HepG2 (cell line): ENCODE results near the gene RAD23A. TPM values are rescaled to one million over a fixed set of nuclear protein-coding genes. Genes with fewer than 3 reads are reported as not detected.
A peak's percentile ranks its signal among the peaks of the same experiment; 100 is the strongest.

Experiments used
- CENPT ChIP-seq: sonication (generic); formaldehyde crosslinking; IDR thresholded peaks from 2 replicates; pipeline ENCODE4 v1.8.0; 2022; ENCODE audit warnings: low read depth, mild to moderate bottlenecking, moderate library complexity, missing genetic modification reagents
- HNF4G ChIP-seq, 2 experiments: sonication (generic) in 1 of 2; formaldehyde crosslinking in 1 of 2; IDR thresholded peaks; 2 replicates each; pipeline versions ENCODE4 v1.4.0 to v1.6.1; 2011 to 2020; ENCODE audit warnings: borderline replicate concordance in 2 of 2, low read depth in 2 of 2, mild to moderate bottlenecking in 2 of 2, low read length in 1 of 2, missing genetic modification reagents in 1 of 2, moderate library complexity in 1 of 2
- HNRNPL ChIP-seq: fragments of 200-400 bp; formaldehyde crosslinking; IDR thresholded peaks from 2 replicates; pipeline ENCODE4 v1.6.1; 2017; ENCODE audit warnings: mild to moderate bottlenecking, low read depth, low read length
- PAX8 ChIP-seq: sonication (generic); formaldehyde crosslinking; IDR thresholded peaks from 2 replicates; pipeline ENCODE4 v1.8.0; 2022; ENCODE audit warnings: mild to moderate bottlenecking, missing genetic modification reagents, borderline replicate concordance
- SRSF4 ChIP-seq: fragments of 200-400 bp; formaldehyde crosslinking; IDR thresholded peaks from one replicate; pipeline ENCODE4 v1.6.1; 2018; ENCODE audit warnings: mild to moderate bottlenecking, low read depth, low read length, moderate library complexity; ENCODE audit not compliant: poor library complexity, severe bottlenecking
- ZNF20 ChIP-seq: sonication (generic); formaldehyde crosslinking; IDR thresholded peaks from 2 replicates; pipeline ENCODE4 v1.4.0; 2020; ENCODE audit warnings: mild to moderate bottlenecking, moderate library complexity, missing genetic modification reagents
- ZNF7 ChIP-seq: IDR thresholded peaks from 2 replicates; pipeline ENCODE4 v1.6.1; 2016; ENCODE audit warnings: missing biosample characterization, missing genetic modification reagents
- ZNF782 ChIP-seq: sonication (generic); formaldehyde crosslinking; IDR thresholded peaks from 2 replicates; pipeline ENCODE4 v1.4.0; 2020; ENCODE audit warnings: missing genetic modification reagents, mild to moderate bottlenecking, borderline replicate concordance
- ZNF792 ChIP-seq: IDR thresholded peaks from 2 replicates; pipeline ENCODE4 v1.6.1; 2016
- polyA plus RNA-seq, 8 experiments: library from polyadenylated mRNA; depleted of rRNA in 3 of 8; stranded (reverse) in 7 of 8; unstranded in 1 of 8; fragments of >200 nt; fragmentation: Illumina TruSeq in 4 of 8; extraction: Trizol in 4 of 8; gene quantifications; 2 replicates each; pipeline versions ENCODE4 v1.2.1 to v1.2.3, GENCODE V29; 2011 to 2016; ENCODE audit warnings: low read depth in 4 of 8, missing spikeins in 1 of 8, mixed read lengths in 1 of 8; ENCODE audit not compliant: insufficient read depth in 1 of 8
- total RNA-seq, 5 experiments: library from RNA; depleted of rRNA; stranded (reverse); fragments of >200 nt; fragmentation: Illumina TruSeq; extraction: Trizol; gene quantifications; 2 replicates each; pipeline ENCODE4 v1.2.3, GENCODE V29; 2016; ENCODE audit warnings: low read depth in 1 of 5
- TF ChIP-seq, protein P1 (sequence below): sonication (generic); formaldehyde crosslinking; IDR thresholded peaks from 2 replicates; pipeline ENCODE4 v1.5.0; 2020; ENCODE audit warnings: missing genetic modification reagents
- TF ChIP-seq, protein P2 (sequence below), 2 experiments: IDR thresholded peaks; 2 replicates each; pipeline ENCODE4 v1.6.1; 2011 to 2012; ENCODE audit warnings: low read length in 2 of 2, borderline replicate concordance in 1 of 2, low read depth in 1 of 2, mild to moderate bottlenecking in 1 of 2, moderate library complexity in 1 of 2
- TF ChIP-seq, protein P3 (sequence below): sonication (generic); formaldehyde crosslinking; IDR thresholded peaks from 2 replicates; pipeline ENCODE4 v1.4.0; 2020; ENCODE audit warnings: mild to moderate bottlenecking, missing genetic modification reagents
- TF ChIP-seq, protein P4 (sequence below): sonication (generic); formaldehyde crosslinking; IDR thresholded peaks from 2 replicates; pipeline ENCODE4 v1.4.0; 2020; ENCODE audit warnings: mild to moderate bottlenecking, missing genetic modification reagents

RAD23A gene
- total and polyA plus RNA-seq, 2 of the 13 experiments (the other 11 are each of a cell fraction or from before 2014, with no cell fraction given), result 42.5 to 54.2 TPM

DNA sequence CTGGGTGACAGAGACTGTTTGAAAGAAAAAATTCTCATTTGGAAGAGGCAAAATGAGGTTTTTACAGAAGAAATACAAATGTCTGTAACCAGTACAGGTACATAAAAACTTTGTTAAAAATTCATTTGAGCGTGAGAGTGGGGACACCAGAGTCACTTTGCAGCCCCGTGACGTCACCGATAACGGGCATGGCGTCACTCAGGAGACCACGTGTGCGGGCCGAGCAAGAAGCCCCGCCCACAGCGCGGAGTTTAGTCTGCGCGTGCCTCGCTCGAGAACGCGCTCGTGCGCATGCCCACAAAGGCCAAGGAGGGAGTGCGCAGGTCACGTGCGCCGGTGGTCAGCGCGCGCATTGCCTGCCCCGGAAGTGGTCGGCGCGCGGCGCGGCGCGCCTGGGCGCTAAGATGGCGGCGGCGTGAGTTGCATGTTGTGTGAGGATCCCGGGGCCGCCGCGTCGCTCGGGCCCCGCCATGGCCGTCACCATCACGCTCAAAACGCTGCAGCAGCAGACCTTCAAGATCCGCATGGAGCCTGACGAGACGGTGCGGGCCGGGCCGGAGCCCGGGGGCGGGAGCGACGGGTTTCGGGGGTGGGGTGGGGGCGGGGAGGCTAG, at the start of gene RAD23A (continued):
- TF ChIP-seq HNF4G (IDR thresholded peaks at IDR 0.05; ENCODE audit: borderline replicate concordance, low read depth, low read length), result 0 out of 2 replicates have a peak, but pooled peaks have one; percentile 29
- peak; percentile 65 for TF ChIP-seq HNF4G (CRISPR knock-in tag; IDR thresholded peaks at IDR 0.05; ENCODE audit: borderline replicate concordance, low read depth)
- TF ChIP-seq, protein P1, sequence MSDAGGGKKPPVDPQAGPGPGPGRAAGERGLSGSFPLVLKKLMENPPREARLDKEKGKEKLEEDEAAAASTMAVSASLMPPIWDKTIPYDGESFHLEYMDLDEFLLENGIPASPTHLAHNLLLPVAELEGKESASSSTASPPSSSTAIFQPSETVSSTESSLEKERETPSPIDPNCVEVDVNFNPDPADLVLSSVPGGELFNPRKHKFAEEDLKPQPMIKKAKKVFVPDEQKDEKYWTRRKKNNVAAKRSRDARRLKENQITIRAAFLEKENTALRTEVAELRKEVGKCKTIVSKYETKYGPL (CRISPR knock-in tag), result peak; percentile 71; the same call in 1 of the 2 replicates
- 0 out of 2 replicates have a peak, but pooled peaks have one; percentile 31 for TF ChIP-seq ZNF20 (CRISPR knock-in tag)
- TF ChIP-seq, protein P2, sequence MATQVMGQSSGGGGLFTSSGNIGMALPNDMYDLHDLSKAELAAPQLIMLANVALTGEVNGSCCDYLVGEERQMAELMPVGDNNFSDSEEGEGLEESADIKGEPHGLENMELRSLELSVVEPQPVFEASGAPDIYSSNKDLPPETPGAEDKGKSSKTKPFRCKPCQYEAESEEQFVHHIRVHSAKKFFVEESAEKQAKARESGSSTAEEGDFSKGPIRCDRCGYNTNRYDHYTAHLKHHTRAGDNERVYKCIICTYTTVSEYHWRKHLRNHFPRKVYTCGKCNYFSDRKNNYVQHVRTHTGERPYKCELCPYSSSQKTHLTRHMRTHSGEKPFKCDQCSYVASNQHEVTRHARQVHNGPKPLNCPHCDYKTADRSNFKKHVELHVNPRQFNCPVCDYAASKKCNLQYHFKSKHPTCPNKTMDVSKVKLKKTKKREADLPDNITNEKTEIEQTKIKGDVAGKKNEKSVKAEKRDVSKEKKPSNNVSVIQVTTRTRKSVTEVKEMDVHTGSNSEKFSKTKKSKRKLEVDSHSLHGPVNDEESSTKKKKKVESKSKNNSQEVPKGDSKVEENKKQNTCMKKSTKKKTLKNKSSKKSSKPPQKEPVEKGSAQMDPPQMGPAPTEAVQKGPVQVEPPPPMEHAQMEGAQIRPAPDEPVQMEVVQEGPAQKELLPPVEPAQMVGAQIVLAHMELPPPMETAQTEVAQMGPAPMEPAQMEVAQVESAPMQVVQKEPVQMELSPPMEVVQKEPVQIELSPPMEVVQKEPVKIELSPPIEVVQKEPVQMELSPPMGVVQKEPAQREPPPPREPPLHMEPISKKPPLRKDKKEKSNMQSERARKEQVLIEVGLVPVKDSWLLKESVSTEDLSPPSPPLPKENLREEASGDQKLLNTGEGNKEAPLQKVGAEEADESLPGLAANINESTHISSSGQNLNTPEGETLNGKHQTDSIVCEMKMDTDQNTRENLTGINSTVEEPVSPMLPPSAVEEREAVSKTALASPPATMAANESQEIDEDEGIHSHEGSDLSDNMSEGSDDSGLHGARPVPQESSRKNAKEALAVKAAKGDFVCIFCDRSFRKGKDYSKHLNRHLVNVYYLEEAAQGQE (IDR thresholded peaks at IDR 0.05; ENCODE audit: borderline replicate concordance in 1 of 2, low read depth in 1 of 2, low read length in 2 of 2), result peak in 1 of 2 experiments; percentile 71; a peak in 1 of 4 replicates
- TF ChIP-seq, protein P3, sequence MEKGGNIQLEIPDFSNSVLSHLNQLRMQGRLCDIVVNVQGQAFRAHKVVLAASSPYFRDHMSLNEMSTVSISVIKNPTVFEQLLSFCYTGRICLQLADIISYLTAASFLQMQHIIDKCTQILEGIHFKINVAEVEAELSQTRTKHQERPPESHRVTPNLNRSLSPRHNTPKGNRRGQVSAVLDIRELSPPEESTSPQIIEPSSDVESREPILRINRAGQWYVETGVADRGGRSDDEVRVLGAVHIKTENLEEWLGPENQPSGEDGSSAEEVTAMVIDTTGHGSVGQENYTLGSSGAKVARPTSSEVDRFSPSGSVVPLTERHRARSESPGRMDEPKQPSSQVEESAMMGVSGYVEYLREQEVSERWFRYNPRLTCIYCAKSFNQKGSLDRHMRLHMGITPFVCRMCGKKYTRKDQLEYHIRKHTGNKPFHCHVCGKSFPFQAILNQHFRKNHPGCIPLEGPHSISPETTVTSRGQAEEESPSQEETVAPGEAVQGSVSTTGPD (CRISPR knock-in tag), result no peak
- 0 out of 2 replicates have a peak, but pooled peaks have one; percentile 8 for TF ChIP-seq HNRNPL
- no peak for TF ChIP-seq ZNF782 (CRISPR knock-in tag)
- no peak for TF ChIP-seq ZNF7 (CRISPR knock-in tag)
- no peak for TF ChIP-seq CENPT
- TF ChIP-seq, protein P4, sequence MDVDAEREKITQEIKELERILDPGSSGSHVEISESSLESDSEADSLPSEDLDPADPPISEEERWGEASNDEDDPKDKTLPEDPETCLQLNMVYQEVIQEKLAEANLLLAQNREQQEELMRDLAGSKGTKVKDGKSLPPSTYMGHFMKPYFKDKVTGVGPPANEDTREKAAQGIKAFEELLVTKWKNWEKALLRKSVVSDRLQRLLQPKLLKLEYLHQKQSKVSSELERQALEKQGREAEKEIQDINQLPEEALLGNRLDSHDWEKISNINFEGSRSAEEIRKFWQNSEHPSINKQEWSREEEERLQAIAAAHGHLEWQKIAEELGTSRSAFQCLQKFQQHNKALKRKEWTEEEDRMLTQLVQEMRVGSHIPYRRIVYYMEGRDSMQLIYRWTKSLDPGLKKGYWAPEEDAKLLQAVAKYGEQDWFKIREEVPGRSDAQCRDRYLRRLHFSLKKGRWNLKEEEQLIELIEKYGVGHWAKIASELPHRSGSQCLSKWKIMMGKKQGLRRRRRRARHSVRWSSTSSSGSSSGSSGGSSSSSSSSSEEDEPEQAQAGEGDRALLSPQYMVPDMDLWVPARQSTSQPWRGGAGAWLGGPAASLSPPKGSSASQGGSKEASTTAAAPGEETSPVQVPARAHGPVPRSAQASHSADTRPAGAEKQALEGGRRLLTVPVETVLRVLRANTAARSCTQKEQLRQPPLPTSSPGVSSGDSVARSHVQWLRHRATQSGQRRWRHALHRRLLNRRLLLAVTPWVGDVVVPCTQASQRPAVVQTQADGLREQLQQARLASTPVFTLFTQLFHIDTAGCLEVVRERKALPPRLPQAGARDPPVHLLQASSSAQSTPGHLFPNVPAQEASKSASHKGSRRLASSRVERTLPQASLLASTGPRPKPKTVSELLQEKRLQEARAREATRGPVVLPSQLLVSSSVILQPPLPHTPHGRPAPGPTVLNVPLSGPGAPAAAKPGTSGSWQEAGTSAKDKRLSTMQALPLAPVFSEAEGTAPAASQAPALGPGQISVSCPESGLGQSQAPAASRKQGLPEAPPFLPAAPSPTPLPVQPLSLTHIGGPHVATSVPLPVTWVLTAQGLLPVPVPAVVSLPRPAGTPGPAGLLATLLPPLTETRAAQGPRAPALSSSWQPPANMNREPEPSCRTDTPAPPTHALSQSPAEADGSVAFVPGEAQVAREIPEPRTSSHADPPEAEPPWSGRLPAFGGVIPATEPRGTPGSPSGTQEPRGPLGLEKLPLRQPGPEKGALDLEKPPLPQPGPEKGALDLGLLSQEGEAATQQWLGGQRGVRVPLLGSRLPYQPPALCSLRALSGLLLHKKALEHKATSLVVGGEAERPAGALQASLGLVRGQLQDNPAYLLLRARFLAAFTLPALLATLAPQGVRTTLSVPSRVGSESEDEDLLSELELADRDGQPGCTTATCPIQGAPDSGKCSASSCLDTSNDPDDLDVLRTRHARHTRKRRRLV (CRISPR knock-in tag), result no peak
- 0 out of 2 replicates have a peak, but pooled peaks have one; percentile 38 for TF ChIP-seq PAX8
- TF ChIP-seq SRSF4, result peak; percentile 83
- 0 out of 2 replicates have a peak, but pooled peaks have one; percentile 62 for TF ChIP-seq ZNF792 (CRISPR knock-in tag)
